GM12872 (cell line): ENCODE data around the gene RALGPS2.

ENCODE experiments used
- TF ChIP-seq, protein P1 (sequence below): IDR thresholded peaks from 3 replicates; pipeline ENCODE4 v1.5.1; 2011; ENCODE audit warnings: low read depth, mild to moderate bottlenecking, low read length, moderate library complexity; ENCODE audit not compliant: insufficient read depth

The RALGPS2 gene

DNA sequence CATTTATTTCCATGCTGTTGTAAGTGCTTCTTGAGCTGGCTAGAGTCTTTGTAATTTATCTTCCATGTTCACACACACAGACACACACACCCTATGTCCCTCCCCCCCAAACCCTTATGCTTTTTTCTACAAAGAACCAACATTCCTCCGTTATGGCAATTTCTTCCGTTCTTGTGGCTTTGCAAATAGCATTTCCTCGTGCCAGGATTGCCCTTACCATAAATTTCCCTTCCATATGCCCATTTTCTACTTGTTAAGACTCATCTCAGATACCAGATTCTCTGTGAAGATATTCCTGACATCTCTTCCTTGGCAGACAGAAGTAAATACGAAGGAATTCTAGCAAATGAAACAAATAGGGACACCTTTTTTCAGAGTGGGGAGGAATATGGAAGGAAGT lies 26.0 kb downstream of the RALGPS2 start:
- TF ChIP-seq, protein P1, sequence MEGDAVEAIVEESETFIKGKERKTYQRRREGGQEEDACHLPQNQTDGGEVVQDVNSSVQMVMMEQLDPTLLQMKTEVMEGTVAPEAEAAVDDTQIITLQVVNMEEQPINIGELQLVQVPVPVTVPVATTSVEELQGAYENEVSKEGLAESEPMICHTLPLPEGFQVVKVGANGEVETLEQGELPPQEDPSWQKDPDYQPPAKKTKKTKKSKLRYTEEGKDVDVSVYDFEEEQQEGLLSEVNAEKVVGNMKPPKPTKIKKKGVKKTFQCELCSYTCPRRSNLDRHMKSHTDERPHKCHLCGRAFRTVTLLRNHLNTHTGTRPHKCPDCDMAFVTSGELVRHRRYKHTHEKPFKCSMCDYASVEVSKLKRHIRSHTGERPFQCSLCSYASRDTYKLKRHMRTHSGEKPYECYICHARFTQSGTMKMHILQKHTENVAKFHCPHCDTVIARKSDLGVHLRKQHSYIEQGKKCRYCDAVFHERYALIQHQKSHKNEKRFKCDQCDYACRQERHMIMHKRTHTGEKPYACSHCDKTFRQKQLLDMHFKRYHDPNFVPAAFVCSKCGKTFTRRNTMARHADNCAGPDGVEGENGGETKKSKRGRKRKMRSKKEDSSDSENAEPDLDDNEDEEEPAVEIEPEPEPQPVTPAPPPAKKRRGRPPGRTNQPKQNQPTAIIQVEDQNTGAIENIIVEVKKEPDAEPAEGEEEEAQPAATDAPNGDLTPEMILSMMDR, result no peak

DNA sequence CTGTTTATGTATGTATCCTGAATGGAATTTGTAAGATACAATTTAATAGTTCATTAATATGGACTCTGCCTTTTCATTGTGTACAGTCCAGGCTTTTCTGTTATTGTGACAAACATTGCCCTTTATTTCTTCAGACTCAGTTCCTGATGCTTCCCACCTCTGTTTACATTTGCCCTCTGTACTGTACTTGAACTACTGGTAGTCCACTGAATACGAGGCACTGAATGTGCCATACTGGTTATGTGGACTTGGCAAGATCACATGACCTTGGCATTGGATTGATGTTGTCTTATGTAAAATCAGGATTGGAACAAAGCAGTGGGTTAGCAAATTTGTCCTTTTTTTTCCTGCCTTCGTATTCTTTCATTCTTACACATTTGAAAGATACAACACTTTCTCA lies 27.8 kb downstream of the RALGPS2 start:
- TF ChIP-seq, protein P1, result no peak

DNA sequence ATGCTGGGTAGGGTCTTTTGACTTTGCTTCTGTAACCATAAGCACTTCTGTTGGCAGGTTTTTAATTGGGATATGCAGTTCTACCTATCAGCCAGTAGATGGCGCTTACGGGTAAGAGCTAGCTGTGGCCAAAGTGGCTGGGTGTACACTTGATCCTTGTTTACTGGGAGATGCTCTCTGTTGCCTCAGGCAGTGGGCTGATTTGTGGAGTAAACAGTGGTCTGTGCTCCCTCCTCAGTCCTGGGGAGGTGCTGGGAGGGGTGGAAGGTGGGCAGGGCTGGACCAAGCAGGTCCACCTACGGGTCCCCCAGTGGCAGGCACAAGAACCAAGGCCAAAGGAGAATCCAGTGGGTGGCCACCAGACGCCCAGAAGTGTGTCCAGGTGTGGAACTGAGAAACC lies 43.4 kb downstream of the RALGPS2 start:
- TF ChIP-seq, protein P1, result peak; percentile 79

DNA sequence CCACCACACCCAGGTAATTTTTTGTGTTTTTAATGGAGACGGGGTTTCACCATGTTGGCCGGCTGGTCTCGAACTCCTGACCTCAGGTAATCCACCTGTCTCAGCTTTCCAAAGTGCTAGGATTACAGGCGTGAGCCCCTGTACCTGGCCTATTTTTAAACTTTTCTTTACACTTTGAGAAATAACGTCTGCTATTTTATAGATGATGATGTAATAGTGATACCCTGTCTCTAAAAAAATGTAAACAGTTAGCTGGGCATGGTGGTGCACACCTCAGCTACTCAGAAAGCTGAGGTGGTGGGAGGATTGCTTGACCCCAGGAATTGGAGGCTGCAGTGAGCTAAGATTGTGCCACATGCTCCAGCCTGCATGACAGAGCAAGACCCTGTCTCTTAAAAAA lies 47.9 kb downstream of the RALGPS2 start:
- TF ChIP-seq, protein P1, result no peak

DNA sequence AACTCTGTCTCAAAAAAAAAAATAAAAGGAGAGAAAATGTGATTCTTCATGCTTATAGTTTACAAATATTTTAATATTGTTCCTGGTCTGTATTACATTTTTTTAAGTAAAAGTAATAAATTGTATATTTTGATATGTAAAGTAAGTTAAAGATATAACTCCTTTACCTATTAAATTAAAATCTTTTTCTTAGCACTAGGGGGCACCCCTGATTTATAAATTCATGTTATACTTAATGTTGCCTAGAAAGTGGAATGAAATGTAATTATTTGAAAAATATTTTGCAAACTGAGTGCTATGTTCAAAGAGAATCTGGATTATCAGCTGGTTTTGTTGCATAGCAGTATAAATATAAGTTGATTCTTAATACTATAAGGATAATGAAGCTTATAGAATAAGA lies 49.2 kb downstream of the RALGPS2 start:
- TF ChIP-seq, protein P1, result 0 out of 3 replicates have a peak, but pooled peaks have one; percentile 1

GRCh38 chr1:178776553-178776952 lies 51.5 kb downstream of the RALGPS2 start:
- TF ChIP-seq, protein P1, result no peak

DNA sequence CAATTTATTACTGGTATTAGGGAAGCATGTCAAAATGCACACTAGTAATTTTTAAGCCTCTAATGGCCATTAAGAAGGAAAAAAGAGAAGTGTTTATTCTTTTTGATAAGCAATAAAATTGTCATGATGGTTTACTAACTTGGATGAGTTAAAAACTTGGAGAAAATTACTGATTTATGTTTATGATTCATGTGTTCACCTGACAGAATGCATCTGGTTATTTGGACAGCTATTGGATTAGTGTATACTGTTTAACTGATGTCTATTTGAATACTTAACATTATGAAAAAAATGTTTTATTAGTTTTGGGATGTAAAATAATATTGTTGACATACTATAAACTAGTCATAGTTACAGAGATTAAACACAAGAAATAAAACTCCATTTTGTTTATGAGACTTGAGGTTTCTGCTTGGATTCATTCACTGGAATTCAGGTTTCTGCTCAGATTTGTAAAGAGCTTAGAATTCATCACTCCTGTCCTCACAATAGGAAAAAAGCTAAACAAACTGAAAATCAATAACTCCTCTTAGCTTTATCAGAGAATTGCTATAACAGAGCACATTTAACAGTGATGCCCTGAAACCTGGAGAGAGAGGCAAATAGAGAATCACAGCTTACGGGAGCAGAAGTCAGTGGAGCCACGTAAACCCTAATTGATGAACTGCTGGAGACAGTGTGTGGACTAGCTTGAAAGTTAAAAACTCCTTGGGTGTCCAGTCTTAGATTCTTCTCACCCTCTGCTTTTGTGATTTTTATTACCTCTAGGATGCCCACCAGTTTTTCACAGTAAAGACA lies 56.7 kb downstream of the RALGPS2 start:
- TF ChIP-seq, protein P1, result no peak
